GM12892 (cell line): ENCODE measurements around the gene DNAH2.

Experiments
- POLR2A ChIP-seq: IDR thresholded peaks from 2 replicates; pipeline ENCODE4 v1.6.1; 2011; ENCODE audit warnings: low read depth, low read length, control low read depth
- POLR2AphosphoS5 ChIP-seq: IDR thresholded peaks from 2 replicates; pipeline ENCODE4 v1.6.1; 2011; ENCODE audit warnings: low read depth, low read length, control low read depth
- TAF1 ChIP-seq: IDR thresholded peaks from 2 replicates; pipeline ENCODE4 v1.6.1; 2011; ENCODE audit warnings: low read depth, mild to moderate bottlenecking, control low read depth, low read length, borderline replicate concordance

GRCh38 chr17:7745748-7746470 is 28.4 kb downstream of the DNAH2 start:
- TF ChIP-seq POLR2AphosphoS5 (no peak), POLR2A (no peak), TAF1 (no peak)
